Measurements from ENCODE around the gene UBA3. TPM values are rescaled to one million over a fixed set of nuclear protein-coding genes. Genes with fewer than 3 reads are reported as not detected.
A peak's percentile ranks its signal among the peaks of the same experiment; 100 is the strongest.

UBA3 gene
- total RNA-seq, 1 donor from 2014 or later = 20.0 TPM

DNA sequence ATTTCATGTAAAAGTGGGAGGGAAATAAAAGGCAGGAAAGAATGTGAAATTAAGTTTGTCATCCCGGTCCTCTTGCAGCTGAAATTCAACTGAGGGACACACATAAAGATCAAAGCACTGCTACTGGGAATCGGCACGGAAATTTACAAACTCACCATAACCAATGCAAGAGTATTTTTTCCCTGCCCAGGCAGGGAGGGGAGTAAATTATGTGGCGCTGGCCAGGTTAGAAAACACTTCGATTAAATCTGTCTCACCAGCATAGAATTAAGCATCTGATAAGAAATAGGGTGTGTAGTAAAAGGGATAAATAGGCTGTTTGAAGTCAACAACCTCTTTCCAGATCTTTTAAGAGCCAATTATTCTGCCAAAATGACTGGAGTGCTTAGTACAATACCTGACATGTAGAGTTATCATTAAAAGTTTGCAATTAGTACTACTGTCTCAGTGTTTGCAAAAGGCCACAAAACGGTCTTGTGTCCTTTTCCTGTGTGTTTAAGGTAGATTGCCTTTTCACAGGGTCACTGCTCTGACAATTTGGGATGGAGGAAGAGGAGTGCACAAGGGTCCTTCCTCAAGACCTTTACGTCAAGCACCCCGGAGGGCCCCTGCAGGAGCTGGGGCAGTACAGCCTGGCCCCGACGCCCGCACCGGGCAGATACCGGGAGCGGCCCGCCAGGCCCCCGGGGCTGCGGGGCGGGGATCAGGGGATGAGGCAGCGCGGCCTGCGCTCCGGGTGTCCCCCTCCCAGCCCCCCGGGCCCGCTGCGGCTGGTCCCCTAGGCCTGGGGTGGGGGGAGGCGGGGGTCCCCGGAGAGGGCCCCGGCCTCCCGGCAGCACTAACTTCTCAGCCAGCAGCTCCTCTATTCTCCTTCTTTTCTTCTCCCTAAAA is 651 bp downstream of the UBA3 start:
- ATAC-seq = peak; percentile 56
- no peak for DNase-seq (ENCODE audit: low spot score)

DNA sequence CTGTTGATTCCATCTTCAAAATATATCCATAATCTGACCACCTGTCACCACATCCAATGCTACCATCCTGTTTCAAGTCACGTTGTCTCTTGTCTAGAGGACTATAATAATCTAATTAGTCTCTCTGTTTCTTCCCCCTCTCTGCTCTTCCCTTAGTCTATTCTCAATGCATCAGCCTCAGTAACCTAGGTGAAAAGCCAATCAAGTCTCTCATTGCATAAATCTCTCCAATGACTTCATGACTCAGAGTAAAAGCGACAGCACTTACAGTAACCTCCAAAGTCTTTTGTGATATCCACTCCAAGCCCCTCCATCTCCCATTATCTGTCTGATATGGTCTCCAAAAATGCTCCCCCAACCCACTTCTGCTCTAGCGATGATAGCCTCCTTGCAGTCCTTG is 7.2 kb downstream of the UBA3 start:
- ATAC-seq = no peak

DNA sequence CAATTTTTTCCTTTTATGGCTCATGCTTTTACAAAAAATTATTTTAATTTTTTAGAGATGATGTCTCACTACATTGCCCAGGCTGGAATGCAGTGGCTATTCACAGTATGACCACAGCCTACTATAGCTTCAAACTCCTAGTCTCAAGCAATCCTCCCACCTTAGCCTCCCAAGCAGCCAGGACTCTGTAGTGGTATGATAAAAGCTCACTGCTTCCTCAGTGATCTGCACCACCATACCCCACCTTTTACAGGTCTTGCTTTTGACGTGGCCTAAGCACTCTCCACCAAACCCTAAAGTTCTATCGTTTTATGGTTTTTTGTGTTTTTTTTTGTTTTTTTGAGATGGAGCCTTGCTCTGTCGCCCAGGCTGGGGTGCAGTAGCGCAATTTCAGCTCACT is 14.0 kb downstream of the UBA3 start:
- DNase-seq (ENCODE audit: low spot score) = no peak
- no peak for ATAC-seq

More for the DNA sequence above, 7.2 kb downstream of the UBA3 start:
- no peak for DNase-seq (ENCODE audit: low spot score)

DNA sequence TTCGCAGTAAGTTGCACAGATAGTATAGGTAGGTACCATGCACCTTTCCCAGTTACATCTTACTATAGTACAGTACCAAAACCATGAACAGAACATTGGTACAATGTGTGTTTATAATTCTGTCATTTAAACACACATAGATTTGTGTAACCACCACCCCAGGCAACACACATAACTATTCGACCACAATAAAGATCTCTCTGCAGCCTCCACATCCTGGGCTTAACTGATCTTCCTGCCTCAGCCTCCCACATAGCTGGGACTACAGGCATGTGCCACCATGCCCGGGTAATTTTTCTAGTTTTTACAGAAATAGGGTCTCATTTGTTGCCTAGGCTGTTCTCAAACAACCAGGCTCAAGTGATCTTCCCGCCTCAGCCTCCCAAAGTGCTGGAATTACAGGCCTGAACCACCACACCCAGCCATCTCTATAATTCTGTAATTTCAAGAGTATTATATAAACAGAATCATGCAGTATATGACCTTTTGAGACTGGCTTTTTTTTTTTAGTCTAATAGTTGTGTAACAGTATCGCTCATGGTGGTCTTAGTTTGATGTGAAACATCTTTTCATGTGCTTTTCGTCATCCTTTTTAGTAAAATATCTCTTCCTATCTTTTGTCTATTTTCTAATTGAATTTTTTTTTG is 14.7 kb downstream of the UBA3 start:
- no peak for DNase-seq (ENCODE audit: low spot score)
- no peak for ATAC-seq

DNA sequence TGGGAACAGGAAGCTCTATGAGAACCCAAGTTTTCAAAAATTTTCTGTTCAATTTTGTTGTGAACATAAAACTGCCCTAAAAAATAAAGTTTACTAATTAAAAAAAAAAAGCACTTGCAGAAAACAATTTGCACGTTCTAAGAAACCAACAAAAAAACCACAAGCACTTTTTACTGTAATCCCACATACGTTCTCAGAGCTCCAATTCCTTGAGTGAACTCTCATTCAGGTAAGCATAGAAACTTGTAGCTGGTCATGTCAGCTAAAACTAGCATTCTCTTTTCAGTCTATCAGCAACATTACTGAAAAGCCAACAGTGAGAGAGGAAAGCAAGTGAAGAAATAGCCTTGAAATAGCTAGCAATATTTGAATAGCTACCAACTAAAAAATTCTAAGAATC is 16.5 kb downstream of the UBA3 start:
- DNase-seq (ENCODE audit: low spot score) (no peak), ATAC-seq (no peak)

DNA sequence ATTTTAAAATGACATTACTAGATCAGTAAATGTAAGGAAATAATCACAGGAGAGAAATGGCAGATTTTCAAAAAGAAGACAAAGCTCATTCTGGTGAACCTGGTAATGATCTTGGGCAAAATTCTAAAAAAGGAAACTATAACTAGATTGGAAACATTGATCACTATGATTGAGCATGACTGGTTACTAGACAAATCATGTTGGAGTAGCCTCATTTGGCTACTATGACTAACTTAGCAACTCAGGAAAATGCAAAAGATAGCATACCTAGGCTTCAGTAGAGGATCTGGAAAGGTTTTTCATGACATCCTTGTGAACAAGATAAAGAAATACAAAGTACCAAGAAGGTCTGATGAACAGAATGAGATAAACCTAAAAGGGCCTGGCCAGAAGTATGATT is 20.5 kb downstream of the UBA3 start:
- ATAC-seq (no peak), DNase-seq (ENCODE audit: low spot score) (no peak)

DNA sequence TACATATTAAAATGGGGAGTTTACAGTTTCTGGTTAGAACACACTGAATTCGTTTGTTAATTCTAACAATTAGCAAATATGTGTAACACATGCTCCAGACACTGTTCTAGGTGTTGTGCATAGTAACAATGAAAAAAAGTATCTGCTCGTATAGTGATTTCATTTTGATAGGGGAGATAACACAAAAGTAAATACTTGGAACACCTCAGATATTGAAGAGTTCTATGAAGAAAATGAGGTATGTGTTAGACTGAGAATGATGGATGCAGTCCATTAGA is 21.3 kb downstream of the UBA3 start:
- no peak for DNase-seq (ENCODE audit: low spot score)

DNA sequence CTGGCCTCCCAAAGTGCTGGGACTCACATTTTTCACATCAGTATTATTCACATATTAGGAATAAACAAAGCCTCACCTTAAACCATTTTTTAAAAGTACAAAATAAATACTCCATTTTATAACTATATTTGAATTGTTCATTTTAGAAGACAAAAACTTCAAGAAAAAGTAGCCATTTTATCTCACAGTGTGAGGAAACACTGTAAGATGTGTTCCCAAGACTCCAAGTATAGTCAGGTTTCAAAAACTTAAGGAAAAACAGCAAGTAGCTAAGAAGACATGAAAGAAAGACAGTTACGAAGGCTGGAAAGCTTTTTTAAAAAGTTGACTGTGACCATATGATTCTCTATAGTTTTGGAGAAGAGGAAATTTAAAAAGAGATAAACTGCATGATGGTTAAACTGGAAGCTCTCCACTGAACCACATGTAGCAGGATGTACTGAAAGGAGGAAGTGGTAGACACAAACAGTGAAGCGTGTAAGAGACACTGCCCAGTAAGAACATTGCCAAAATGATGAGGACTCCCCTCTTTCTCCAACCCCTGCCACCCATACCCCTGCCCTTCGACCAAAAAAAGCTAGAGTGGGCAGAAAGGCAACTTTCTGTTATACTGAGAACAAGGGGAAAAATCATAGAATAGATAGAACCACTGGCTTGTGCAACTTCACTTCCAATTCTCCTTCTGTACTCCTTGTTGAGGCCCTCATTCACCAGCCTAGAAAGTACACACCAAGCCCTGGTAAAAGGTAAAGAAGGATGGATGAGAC is 21.8 kb downstream of the UBA3 start:
- no peak for ATAC-seq
- no peak for DNase-seq (ENCODE audit: low spot score)

More for the DNA sequence above, 21.3 kb downstream of the UBA3 start:
- ATAC-seq = no peak

DNA sequence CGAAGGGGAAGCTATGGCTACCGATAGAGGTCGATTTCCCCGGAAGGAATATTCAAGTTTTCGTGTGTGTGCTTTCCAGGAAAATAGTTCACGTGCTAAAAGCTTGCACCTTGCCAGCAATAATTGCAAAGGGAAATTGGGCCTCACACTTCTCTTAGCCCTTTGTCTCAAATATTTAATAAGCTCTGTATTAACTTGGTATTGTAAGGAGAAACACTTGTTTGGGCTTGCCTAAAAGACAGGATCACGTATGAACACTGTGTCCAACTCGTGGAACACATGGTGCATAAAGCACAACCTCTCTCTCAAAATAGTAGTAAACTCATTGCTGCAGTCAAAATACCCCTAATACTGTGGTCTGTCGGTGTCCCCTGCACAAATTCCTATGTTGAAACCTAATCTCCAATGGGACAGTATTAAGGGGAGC is 27.7 kb downstream of the UBA3 start:
- ATAC-seq (no peak), DNase-seq (ENCODE audit: low spot score) (no peak)

DNA sequence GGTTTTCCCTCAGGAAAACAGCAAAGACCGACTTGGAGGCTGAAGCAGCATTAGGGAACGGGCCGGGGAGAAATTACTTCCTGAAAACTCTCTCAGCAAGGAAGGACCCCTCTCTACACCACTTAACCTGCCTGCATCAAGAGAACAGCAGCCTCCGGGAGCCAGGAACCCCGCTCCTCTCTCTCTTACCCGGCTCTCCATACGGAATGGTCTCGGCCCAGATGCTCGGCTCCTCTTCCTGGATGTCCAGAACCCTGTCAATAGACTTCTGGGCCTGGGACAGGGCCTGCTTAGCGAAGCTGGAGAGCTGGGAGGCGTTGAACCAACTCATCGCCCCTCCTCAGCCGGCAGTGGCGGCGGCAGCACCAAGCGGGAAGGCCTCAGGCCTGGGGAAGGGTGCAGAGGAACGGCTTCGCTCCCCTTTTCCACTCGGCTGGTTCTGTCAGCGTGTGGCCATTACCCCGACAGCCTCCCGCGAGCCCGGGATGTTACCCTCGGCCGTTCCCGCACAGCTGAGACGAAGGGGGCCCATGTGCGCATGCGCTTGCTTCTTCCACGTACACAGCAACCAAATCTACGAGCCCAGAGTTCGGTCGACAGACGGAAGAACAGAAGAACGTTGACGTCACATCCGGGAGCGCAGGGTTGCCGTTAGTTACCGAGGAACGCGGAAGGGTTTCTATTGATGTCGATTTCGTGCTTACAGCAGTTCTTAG is 28.3 kb downstream of the UBA3 start, which contains the start of gene TMF1:
Gene TMF1, minus strand, starts transcription at position 578 of the 716 bp plus-strand sequence. Its CDS starts 247 bp downstream, at position 331.
- peak; percentile 95 for ATAC-seq
- DNase-seq (ENCODE audit: low spot score) = peak; percentile 98

DNA sequence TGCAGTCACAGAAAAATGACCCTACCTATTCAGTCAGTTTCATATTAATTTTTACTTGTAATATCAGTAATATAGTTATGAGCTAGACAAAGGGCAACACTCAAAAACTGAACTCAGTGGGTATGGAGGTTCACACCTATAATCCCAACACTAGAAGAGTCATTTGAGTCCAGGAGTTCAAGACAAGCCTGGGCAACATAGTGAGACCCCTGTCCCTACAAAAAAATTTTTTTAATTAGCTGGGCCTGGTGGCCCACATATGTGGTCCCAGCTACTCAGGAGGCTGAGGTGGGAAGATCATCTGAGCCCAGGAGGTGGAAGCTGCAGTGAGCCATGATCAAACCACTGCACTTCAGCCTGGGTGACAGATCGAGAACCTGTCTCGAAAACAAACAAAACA is 31.2 kb downstream of the UBA3 start:
- no peak for ATAC-seq
- no peak for DNase-seq (ENCODE audit: low spot score)

DNA sequence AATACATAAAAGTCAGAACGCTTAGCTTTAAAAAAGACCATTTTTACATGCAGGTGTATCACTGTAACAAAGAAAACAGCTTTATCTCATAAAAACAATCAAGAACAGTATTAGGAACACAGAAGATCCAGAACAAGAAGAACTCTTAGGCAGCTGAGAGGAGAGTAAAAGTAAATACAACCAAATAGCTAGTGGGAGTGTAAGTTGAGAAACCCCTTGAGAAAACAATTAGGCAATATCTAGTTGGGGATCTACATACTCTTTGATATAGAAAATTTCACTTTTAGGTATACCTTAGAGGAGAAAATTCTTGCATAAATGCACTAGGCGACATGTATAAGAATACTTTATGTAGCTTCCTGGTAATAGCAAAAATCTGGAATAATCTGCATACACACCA is 35.6 kb downstream of the UBA3 start:
- ATAC-seq (no peak), DNase-seq (ENCODE audit: low spot score) (no peak)

DNA sequence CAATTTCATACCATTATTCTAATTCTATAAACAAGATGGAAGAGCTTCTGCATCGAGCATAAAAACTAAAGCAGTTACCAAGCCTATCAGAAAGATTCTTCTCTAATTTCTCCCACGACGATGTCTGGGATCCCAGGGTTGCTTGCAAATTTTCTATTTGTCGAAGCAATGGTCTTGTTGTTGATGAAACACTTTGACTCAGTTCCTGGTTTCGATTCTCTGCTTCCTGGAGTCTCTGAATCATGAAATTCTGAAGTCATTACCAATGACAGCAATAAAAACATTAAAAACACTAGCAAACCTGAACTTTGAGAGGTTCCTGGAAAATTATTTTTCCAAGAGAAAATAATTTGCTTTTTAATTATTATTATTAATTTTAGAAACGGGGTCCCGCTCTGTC is 46.7 kb downstream of the UBA3 start:
- DNase-seq (ENCODE audit: low spot score) (no peak), ATAC-seq (no peak)

DNA sequence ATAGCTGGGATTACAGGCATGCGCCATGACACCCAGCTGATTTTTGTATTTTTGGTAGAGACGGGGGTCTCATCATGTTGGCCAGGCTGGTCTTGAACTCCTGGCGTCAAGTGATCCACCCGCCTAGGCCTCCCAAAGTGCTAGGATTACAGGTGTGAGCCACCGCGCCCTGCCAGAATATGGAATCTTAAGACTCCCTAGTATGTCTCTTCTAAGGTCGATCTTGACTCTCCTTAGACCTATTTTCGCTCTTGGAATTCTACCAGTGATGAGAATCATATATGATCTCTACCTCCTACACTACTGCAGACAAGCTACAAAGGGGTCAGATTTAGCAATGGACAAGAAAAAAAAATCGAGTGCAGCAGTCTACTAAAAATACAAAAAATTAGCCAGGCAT is 47.4 kb downstream of the UBA3 start:
- DNase-seq (ENCODE audit: low spot score) (no peak), ATAC-seq (no peak)

DNA sequence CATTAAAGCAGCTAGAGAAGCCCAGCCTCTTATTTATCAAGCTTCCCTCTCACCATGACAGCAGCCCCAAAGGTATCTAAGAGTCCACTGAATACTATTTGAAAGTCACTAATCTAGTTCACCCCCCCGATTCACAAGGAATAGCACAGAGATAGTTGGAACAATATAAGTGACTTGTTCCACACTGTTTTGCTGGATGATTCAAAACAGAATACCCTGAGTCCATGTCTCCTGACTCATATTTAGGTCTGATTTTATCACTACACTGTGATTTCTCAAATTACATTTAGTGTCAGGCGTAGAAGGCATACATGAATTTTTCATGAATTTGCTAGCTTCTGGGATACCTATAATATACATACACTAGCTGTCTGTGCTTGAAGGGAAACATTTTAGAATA is 48.0 kb downstream of the UBA3 start:
- DNase-seq (ENCODE audit: low spot score) = no peak
- ATAC-seq = no peak

DNA sequence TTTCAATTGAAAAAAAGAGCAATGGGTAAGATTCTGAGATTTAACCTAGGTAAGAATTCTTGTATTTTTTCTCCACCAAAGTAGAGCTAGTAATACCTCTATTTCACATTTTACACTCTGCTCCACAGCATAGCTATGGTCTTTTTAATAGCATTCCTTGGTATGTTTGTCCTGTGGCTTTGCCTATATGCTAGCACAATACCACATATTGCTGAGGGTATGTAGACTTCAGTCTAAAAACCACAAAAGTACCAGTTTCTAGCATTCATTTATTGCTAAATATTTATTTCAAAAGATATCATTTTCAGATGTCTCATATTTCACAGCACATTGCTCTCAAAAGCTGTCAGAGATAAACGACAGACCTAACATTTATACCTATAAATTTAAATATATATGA is 48.5 kb downstream of the UBA3 start:
- no peak for ATAC-seq
- DNase-seq (ENCODE audit: low spot score) = no peak

DNA sequence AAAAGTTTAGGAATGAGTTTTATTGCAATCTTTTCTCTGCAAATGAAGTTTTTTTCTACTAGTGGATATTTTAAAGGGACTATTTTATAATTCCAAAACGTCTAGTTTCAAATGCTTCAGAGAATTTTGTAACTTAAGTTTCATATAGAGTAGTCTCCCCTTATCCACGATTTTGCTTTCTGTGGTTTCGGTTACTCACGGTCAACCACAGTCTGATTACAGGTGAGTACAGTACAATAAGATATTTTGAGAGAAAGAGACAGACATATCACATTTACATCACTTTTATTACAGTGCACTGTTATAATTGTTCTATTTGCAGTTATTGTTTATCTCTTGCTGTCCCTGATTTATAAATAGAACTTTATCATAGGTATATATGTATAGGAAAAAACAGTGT is 59.3 kb downstream of the UBA3 start:
- DNase-seq (ENCODE audit: low spot score) = no peak
- no peak for ATAC-seq

DNA sequence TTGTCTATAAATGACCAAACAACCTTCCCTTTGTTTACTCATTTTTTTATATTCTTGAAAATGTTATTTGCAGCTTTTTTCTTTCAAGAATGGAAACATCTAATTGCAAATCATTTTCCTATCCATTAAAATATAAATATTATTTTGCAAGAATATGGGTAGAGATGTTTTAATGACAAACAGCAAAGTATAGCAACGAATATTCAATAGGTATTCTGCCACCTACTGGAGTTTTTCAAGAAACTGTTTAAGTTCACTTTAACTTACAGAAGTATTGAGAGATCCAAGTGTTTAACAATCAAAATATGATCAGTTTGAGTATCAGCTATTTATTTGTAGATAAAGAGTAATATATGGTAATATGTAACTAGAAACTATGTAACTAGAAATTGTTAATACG is 59.7 kb downstream of the UBA3 start:
- ATAC-seq (no peak), DNase-seq (ENCODE audit: low spot score) (no peak)

DNA sequence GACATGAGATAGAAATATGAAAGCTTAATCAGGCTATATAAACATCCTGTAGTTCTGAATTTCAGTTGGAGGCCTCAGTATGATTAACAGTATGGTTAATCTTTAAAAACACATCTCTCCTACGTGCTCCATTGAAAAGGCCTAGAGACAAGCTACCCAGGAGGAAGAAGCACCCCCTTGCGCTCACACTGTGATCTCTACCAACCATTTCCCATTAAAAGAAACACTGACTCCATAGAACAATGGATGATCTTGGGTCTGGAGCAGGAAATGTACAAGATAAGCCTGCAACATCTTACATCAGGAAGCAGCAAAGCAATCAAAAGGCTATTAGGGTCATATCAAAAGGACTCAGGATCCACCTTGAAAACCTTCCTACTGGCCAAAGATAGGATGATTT is 63.3 kb downstream of the UBA3 start:
- ATAC-seq (no peak), DNase-seq (ENCODE audit: low spot score) (no peak)

DNA sequence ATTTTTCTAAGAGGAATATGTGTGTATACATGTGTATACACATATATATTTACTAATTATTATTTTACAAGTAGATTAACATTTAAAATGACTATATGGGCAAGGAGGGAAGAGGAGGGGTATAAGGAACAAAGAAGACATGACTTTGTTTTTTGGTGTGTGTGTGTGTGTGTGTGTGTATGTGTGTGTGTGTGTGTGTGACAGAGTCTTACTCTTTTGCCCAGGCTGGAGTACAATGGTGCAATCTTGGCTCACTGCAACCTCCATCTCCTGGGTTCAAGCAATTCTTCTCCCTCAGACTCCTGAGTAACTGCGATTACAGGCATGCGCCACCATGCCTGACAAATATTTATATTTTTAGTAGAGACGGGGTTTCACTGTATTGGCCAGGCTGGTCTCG is 64.1 kb downstream of the UBA3 start:
- no peak for ATAC-seq
- DNase-seq (ENCODE audit: low spot score) = no peak

DNA sequence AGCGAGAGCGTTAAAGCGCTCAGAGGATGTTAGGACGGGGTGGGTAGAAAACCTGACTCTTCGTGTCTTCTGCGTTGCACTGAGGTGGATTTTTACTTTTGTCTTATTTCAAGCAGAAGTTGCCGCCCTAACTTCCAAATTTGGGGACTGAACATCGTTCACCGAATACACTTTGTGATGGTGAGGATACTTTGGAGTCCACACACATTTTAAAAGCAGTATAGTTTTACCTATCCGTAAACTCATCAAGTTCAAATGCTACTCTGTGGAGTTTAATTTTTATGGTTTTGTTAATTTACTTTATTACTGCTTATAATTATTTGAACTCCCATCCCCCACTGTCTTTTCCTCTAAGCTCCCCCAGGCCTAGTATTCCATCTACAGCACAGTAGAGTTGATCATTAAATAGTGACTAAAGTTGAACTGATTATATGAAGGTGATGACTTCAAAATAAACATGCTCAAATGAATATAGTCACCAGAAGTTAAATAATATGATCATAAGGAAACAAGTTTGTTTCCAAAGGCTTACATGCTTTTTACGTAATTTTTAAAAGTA is 66.1 kb downstream of the UBA3 start:
- ATAC-seq = no peak
- no peak for DNase-seq (ENCODE audit: low spot score)

Data from left lobe of liver (tissue), 2 donors.